SK-N-SH treated with all-trans-retinoic acid at 6 μM for 48 hours (cell line): ENCODE data around the gene CLHC1.

Source experiments
- TOX ChIP-seq: fragments of 250-450 bp; sonication (Bioruptor Pico); IDR thresholded peaks from 2 replicates; pipeline ENCODE4 v1.8.0; 2021; ENCODE audit warnings: mild to moderate bottlenecking, moderate library complexity, borderline replicate concordance
- TF ChIP-seq, protein P1 (sequence below): fragments of 250-450 bp; sonication (Bioruptor Pico); IDR thresholded peaks from 2 replicates; pipeline ENCODE4 v1.8.0; 2020; ENCODE audit warnings: mild to moderate bottlenecking, moderate library complexity, borderline replicate concordance

DNA sequence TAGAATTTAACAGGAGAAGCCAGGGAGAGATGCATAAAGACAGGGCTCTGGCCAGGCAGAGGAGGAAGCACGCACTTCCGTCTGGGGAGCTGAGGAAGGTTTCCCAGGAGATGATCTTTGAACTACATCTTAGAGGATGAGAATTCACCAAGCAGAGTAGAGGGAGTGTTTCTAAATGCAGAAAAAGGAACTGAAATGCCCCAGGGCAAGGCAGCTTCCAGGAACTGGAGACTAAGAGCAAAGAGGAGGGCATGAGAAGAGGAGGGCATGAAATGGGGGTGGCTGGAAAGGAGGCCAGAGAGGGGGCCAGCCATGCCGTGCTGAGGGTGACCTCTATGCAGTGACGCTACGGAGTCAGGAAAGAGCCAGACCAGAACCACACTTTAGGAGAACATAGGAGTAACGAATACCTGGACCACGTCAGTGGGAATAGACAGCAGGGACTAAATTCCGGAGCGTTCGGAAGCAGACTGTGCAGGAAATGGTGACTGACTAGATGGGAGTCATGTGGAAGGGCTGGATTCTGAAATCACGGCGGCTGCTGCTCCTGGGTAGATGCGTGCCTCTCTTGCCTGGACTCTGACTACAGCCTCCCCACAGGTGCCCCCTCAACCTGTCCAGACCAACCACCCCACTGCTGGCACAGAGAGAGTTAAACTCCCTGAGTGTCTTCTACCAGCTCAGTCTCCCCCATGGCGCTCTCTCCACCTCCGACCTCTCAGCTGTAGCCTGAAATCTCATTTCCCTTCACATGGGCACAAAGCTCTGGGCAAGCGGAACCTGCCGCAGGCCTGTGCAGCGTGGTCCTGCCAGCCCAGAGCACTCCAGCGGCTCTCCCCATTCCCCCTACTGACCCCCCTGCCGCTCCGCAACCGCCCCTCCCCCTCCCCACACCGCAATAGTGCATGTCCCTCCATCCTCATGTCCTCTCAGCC, 94.8 kb downstream of the CLHC1 start:
- no peak for TF ChIP-seq TOX
- TF ChIP-seq, protein P1, sequence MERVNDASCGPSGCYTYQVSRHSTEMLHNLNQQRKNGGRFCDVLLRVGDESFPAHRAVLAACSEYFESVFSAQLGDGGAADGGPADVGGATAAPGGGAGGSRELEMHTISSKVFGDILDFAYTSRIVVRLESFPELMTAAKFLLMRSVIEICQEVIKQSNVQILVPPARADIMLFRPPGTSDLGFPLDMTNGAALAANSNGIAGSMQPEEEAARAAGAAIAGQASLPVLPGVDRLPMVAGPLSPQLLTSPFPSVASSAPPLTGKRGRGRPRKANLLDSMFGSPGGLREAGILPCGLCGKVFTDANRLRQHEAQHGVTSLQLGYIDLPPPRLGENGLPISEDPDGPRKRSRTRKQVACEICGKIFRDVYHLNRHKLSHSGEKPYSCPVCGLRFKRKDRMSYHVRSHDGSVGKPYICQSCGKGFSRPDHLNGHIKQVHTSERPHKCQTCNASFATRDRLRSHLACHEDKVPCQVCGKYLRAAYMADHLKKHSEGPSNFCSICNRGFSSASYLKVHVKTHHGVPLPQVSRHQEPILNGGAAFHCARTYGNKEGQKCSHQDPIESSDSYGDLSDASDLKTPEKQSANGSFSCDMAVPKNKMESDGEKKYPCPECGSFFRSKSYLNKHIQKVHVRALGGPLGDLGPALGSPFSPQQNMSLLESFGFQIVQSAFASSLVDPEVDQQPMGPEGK = no peak
